Astrocyte (in vitro differentiated cells and primary cell): ENCODE results near the gene ITGA1.

Experiments
- CTCF ChIP-seq: IDR thresholded peaks from 2 replicates; pipeline ENCODE4 v1.5.1; 2011; ENCODE audit warnings: low read depth, mild to moderate bottlenecking, inconsistent platforms, low read length, moderate library complexity; ENCODE audit not compliant: insufficient read depth
- EZH2 ChIP-seq: IDR thresholded peaks from 2 replicates; pipeline ENCODE4 v1.6.1; 2012; ENCODE audit warnings: mild to moderate bottlenecking, low read length, inconsistent platforms; ENCODE audit not compliant: insufficient read depth

- no peak for TF ChIP-seq CTCF
- TF ChIP-seq EZH2, result no peak
Measured at GRCh38 chr5:52906343-52906742, 118.6 kb downstream of the ITGA1 start.
